ENCODE data around the gene GGA2.

GGA2 gene

DNA sequence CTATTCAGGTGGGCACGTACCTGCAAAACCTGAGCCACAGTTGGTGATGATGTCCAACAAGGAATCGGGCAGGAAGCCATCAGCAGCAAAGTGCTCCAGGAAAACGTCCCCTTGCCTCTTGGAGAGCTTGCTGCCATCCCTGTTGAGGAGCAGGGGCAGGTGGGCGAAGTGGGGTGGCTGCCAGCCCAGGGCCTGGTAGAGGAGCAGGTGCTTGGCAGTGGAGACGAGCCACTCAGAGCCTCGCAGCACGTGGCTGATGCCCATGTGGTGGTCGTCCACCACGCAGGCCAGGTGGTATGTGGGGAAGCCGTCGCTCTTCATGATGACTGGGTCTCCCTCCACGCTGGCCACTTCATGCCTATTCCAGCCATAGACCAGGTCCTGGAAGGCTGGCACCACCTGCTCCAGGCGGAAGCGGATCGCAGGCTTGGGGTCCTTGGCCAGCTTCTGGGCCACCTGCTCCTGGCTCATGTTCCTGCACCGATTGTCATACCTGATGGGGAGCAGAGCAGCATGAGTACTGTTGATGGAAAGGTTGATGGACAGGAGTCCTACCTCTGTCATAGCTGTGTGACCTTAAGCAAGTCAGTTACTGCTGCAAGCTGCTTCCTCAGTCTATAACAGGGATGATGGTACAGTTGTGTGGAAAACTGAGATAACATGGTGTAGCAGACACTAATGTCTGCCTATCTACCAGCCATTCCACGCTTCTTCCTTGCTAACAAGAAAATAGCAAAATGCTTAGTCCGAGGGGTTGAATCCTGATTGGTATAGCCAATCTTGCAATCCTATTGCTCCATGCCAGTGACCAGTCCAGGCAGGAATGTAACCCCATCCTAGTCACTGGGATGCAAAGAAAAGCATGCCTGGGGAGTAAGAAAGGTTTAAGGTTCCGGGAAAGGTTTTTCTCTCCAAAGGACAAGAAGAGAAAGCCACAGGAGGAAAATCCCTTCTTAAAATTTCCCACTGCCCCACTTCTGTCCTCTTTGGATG is 24.9 kb upstream of the GGA2 start:
- Histone ChIP-seq H3K9me3 (ENCODE audit: low read length) (no peaks in the 10 kb centered on the region), H3K36me3 (ENCODE audit: insufficient read depth, low read length) (peaks cover 58% of the 10 kb centered on the region), H3K27me3 (ENCODE audit: insufficient read depth, low read length) (no peaks in the 10 kb centered on the region), H2AFZ (ENCODE audit: low read depth, low read length) (no peak overlapping the region), H3K4me1 (ENCODE audit: insufficient read depth, low read length) (no peaks in the 10 kb centered on the region), H3K4me3 (ENCODE audit: low read length) (no peak overlapping the region)

DNA sequence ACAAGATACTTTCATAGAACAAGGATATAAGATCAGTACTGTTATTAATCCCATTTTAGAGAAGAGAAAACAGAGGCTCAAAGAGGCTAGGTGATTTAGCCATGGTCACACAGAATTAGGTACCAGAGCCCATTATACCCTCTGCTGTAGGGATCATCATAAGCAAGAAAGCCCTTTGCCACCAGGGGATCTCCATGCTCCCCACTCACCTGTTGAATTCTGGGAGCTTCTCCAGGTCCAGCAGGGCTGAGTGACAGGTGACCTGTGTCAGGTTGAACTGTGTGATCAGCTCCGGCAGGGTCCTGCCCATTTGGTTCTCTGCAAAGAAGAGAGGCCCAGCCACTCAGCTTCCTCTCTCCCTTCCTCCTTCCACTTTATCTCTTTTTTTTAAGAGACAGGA is 22.2 kb upstream of the GGA2 start:
- Histone ChIP-seq H3K4me3 (ENCODE audit: low read length) (no peak overlapping the region), H2AFZ (ENCODE audit: low read depth, low read length) (no peak overlapping the region), H3K9me3 (ENCODE audit: low read length) (no peaks in the 10 kb centered on the region), H3K4me1 (ENCODE audit: insufficient read depth, low read length) (peaks cover 15% of the 10 kb centered on the region), H3K36me3 (ENCODE audit: insufficient read depth, low read length) (peaks cover 64% of the 10 kb centered on the region), H3K27me3 (ENCODE audit: insufficient read depth, low read length) (no peaks in the 10 kb centered on the region)

- no peak overlapping the region for H3K4me3 ChIP-seq (ENCODE audit: low read length)
- no peaks in the 10 kb centered on the region for H3K27me3 ChIP-seq (ENCODE audit: insufficient read depth, low read length)
- H3K36me3 ChIP-seq (ENCODE audit: insufficient read depth, low read length) = peaks cover 53% of the 10 kb centered on the region
- H2AFZ ChIP-seq (ENCODE audit: low read depth, low read length) = no peak overlapping the region
- peaks cover 15% of the 10 kb centered on the region for H3K4me1 ChIP-seq (ENCODE audit: insufficient read depth, low read length)
- H3K9me3 ChIP-seq (ENCODE audit: low read length) = no peaks in the 10 kb centered on the region
Measured at GRCh38 chr16:23530062-23530461, 19.8 kb upstream of the GGA2 start.

GRCh38 chr16:23528644-23529310 is 18.5 kb upstream of the GGA2 start:
- Histone ChIP-seq H3K36me3 (ENCODE audit: insufficient read depth, low read length) (peaks cover 51% of the 10 kb centered on the region), H3K27me3 (ENCODE audit: insufficient read depth, low read length) (no peaks in the 10 kb centered on the region)

DNA sequence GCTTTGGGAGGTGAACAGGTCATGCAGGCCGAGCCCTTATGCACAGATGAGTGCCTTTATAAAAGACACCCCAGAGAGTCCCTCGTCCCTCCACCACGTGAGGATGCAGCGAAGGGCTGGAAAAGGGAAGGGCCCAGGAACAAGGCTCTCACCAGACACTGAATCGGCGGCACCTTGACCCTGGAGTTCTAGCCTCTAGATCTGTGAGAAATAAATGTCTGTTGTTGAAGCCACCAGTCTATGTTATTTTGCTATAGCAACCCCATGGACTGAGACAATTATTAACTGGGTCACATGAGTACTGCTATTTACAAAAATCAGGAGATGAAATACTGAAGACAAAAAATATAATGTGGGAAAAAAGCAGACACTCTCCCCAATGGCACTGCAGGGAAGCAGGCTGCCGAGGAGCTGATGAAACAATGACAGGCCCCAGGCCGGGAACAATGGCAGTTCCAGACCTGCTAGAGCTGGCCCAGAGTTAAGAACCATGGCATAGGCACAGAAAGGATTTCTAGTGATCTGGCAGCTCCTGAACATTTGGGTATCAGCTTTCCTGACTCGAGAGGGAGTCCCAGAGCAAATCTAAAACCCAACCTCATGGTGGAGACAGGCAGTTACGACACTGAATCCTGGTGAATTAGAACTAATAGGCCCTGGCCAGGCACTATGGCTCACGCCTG is 17.8 kb upstream of the GGA2 start:
- H3K36me3 ChIP-seq (ENCODE audit: insufficient read depth, low read length) = peaks cover 53% of the 10 kb centered on the region
- no peak overlapping the region for H2AFZ ChIP-seq (ENCODE audit: low read depth, low read length)
- H3K4me1 ChIP-seq (ENCODE audit: insufficient read depth, low read length) = peaks cover 15% of the 10 kb centered on the region
- H3K27me3 ChIP-seq (ENCODE audit: insufficient read depth, low read length) = no peaks in the 10 kb centered on the region
- no peak overlapping the region for H3K4me3 ChIP-seq (ENCODE audit: low read length)
- no peaks in the 10 kb centered on the region for H3K9me3 ChIP-seq (ENCODE audit: low read length)

More at GRCh38 chr16:23528644-23529310, 18.5 kb upstream of the GGA2 start:
- Histone ChIP-seq H2AFZ (ENCODE audit: low read depth, low read length) (no peak overlapping the region), H3K4me3 (ENCODE audit: low read length) (no peak overlapping the region), H3K9me3 (ENCODE audit: low read length) (no peaks in the 10 kb centered on the region), H3K4me1 (ENCODE audit: insufficient read depth, low read length) (peaks cover 15% of the 10 kb centered on the region)

DNA sequence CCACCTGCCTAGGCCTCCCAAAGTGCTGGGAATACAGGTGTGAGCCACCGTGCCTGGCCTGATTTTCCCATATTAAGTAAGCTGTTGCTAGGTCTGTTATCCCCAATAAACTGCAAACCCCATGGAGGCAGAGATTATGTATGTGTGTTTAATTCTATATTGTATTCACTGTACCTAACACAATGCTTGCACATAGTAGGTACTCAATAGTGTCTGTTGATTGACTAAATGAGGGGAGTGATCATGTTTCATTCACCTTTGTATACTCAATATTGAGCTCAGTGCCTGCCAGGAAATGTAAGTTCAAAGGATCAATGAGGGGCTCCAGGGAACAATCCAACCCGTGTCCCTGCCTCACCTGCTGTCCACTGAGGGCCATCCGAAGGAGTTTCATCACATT is 14.6 kb upstream of the GGA2 start:
- peaks cover 57% of the 10 kb centered on the region for H3K36me3 ChIP-seq (ENCODE audit: insufficient read depth, low read length)
- H3K27me3 ChIP-seq (ENCODE audit: insufficient read depth, low read length) = no peaks in the 10 kb centered on the region

DNA sequence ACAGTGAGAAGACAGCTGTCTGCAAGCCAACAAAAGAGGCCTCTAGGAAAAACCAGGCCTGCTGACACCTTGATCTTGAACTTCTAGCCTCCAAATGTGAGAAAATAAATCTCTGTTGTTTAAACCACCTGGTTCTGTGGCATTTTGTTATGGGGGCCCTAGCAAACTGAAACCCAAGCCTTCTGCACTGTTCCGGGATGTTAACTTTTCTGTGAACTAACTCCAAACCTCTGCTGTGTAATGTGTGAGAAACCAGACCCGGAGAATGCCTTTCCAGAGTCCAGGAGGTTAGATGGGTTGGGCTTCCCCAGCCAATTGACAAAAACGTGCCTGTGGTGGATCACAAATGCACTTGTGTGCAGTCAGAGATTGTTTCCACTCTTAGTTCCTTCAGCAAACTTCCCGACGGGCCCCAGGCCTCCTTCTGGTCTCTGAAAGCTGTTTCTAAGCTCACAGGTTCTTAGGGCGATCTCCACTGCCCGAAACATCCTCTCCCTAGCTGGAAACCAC is 13.6 kb upstream of the GGA2 start:
- H3K9me3 ChIP-seq (ENCODE audit: low read length) = no peaks in the 10 kb centered on the region
- H2AFZ ChIP-seq (ENCODE audit: low read depth, low read length) = no peak overlapping the region
- H3K4me1 ChIP-seq (ENCODE audit: insufficient read depth, low read length) = peaks cover 13% of the 10 kb centered on the region
- H3K36me3 ChIP-seq (ENCODE audit: insufficient read depth, low read length) = peaks cover 54% of the 10 kb centered on the region
- H3K27me3 ChIP-seq (ENCODE audit: insufficient read depth, low read length) = no peaks in the 10 kb centered on the region
- no peak overlapping the region for H3K4me3 ChIP-seq (ENCODE audit: low read length)

More for the DNA sequence above, 14.6 kb upstream of the GGA2 start:
- no peaks in the 10 kb centered on the region for H3K9me3 ChIP-seq (ENCODE audit: low read length)
- peaks cover 15% of the 10 kb centered on the region for H3K4me1 ChIP-seq (ENCODE audit: insufficient read depth, low read length)
- no peak overlapping the region for H2AFZ ChIP-seq (ENCODE audit: low read depth, low read length)
- no peak overlapping the region for H3K4me3 ChIP-seq (ENCODE audit: low read length)

GRCh38 chr16:23523321-23523720 is 13.0 kb upstream of the GGA2 start:
- H3K4me3 ChIP-seq (ENCODE audit: low read length) = no peak overlapping the region
- H3K36me3 ChIP-seq (ENCODE audit: insufficient read depth, low read length) = peaks cover 49% of the 10 kb centered on the region

GRCh38 chr16:23521965-23522364 is 11.7 kb upstream of the GGA2 start:
- H3K36me3 ChIP-seq (ENCODE audit: insufficient read depth, low read length) = peaks cover 49% of the 10 kb centered on the region
- H3K4me1 ChIP-seq (ENCODE audit: insufficient read depth, low read length) = no peaks in the 10 kb centered on the region
- H3K4me3 ChIP-seq (ENCODE audit: low read length) = no peak overlapping the region
- H3K9me3 ChIP-seq (ENCODE audit: low read length) = no peaks in the 10 kb centered on the region
- no peaks in the 10 kb centered on the region for H3K27me3 ChIP-seq (ENCODE audit: insufficient read depth, low read length)
- no peak overlapping the region for H2AFZ ChIP-seq (ENCODE audit: low read depth, low read length)

More at GRCh38 chr16:23523321-23523720, 13.0 kb upstream of the GGA2 start:
- Histone ChIP-seq H3K27me3 (ENCODE audit: insufficient read depth, low read length) (no peaks in the 10 kb centered on the region), H2AFZ (ENCODE audit: low read depth, low read length) (no peak overlapping the region), H3K9me3 (ENCODE audit: low read length) (no peaks in the 10 kb centered on the region), H3K4me1 (ENCODE audit: insufficient read depth, low read length) (peaks cover 7% of the 10 kb centered on the region)

- Histone ChIP-seq H3K9me3 (ENCODE audit: low read length) (no peaks in the 10 kb centered on the region), H3K4me1 (ENCODE audit: insufficient read depth, low read length) (no peaks in the 10 kb centered on the region), H3K4me3 (ENCODE audit: low read length) (no peak overlapping the region), H2AFZ (ENCODE audit: low read depth, low read length) (no peak overlapping the region), H3K36me3 (ENCODE audit: insufficient read depth, low read length) (peaks cover 45% of the 10 kb centered on the region), H3K27me3 (ENCODE audit: insufficient read depth, low read length) (no peaks in the 10 kb centered on the region)
Measured at GRCh38 chr16:23521037-23521743, 10.9 kb upstream of the GGA2 start.

GRCh38 chr16:23520500-23520899 is 10.2 kb upstream of the GGA2 start:
- H3K27me3 ChIP-seq (ENCODE audit: insufficient read depth, low read length) = no peaks in the 10 kb centered on the region
- H3K4me1 ChIP-seq (ENCODE audit: insufficient read depth, low read length) = no peaks in the 10 kb centered on the region
- peaks cover 45% of the 10 kb centered on the region for H3K36me3 ChIP-seq (ENCODE audit: insufficient read depth, low read length)
- H3K4me3 ChIP-seq (ENCODE audit: low read length) = no peak overlapping the region
- no peaks in the 10 kb centered on the region for H3K9me3 ChIP-seq (ENCODE audit: low read length)
- H2AFZ ChIP-seq (ENCODE audit: low read depth, low read length) = no peak overlapping the region

DNA sequence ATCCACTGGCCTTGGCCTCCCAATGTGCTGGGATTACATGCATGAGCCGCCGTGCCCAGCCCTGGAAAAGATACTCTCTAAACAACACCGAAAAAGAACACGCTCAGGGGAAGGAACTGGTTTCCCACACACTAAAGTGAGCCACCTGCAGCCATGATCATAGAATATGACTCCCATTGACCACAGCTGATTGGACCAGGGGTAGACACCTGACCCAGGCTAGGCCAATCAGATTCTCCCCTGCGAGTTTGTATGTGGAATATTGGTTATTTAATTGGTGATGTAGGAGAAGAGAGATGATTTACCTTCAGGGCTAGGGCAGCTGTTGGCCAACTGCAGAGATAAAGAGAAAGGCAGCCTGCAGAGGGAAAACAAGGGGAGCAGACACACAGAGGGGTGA is 9.0 kb upstream of the GGA2 start:
- Histone ChIP-seq H2AFZ (ENCODE audit: low read depth, low read length) (no peak overlapping the region), H3K4me1 (ENCODE audit: insufficient read depth, low read length) (no peaks in the 10 kb centered on the region), H3K9me3 (ENCODE audit: low read length) (no peaks in the 10 kb centered on the region), H3K27me3 (ENCODE audit: insufficient read depth, low read length) (no peaks in the 10 kb centered on the region), H3K4me3 (ENCODE audit: low read length) (no peak overlapping the region), H3K36me3 (ENCODE audit: insufficient read depth, low read length) (peaks cover 38% of the 10 kb centered on the region)

Data from neuron (in vitro differentiated cells).